NOMO-1 (cell line): ENCODE results near the gene LLGL1.

ENCODE experiments used
- DNase-seq, 2 experiments: peaks; one replicate each; lab custom pipeline; 2025; ENCODE audit not compliant: unreplicated experiment in 2 of 2; lab: John Stamatoyannopoulos, UW

The LLGL1 gene

GRCh38 chr17:18225121-18225641 lies at the start of gene LLGL1:
Gene LLGL1 (plus strand): TSS chr17:18225635. CDS start chr17:18225683, 48 bp downstream.
- peak; percentile 84 to 95 for DNase-seq

- peak; percentile 59 to 74 for DNase-seq
Observed at GRCh38 chr17:18176176-18176575, 49.3 kb upstream of the LLGL1 start.

DNA sequence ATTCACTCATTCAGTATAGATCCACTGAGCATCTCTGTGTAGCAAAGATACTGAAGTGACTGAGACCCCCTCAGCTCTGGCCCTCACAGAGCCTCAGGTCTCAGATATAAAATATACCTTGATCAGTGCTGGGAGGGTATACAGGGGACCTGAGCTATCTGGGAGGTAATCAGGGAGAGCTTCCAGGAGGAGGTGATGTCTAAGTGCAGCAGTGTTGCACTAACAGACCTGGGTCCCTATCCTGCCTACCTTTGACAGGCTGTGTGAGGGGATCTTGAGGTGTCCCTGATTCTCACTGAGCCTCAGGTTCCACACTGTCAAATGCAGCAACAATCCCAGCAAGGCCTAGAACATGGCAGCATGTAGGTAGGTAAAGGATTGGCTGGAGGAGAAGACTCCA lies 48.3 kb upstream of the LLGL1 start:
- no peak for DNase-seq

- no peak for DNase-seq
Observed at GRCh38 chr17:18177722-18178121, 47.7 kb upstream of the LLGL1 start.

GRCh38 chr17:18179196-18179595 lies 46.2 kb upstream of the LLGL1 start:
- no peak for DNase-seq

- DNase-seq = no peak
Observed at GRCh38 chr17:18179804-18180203, 45.6 kb upstream of the LLGL1 start.

DNA sequence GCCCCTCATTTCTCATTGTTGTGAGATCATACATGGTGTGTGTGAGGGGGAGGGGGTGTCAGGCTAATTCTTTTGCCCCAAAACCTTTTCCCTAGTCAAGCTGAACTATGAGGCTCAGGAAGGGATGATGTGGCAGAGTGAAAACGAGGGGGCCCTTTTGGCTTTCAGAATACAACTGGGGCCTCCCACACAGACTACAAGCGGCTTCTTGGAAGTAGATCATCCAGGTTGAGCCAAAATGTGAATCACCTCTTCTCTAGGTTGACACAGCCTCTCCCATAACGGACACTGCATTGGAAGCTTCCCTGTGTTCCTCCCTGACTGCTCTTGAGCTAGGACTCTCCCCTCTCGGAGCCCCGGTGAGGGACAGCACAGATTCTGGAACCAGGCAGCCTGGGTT lies 44.1 kb upstream of the LLGL1 start:
- DNase-seq = no peak

- DNase-seq = peak; percentile 9 to 55
Observed at GRCh38 chr17:18182110-18182977, 43.1 kb upstream of the LLGL1 start.

DNA sequence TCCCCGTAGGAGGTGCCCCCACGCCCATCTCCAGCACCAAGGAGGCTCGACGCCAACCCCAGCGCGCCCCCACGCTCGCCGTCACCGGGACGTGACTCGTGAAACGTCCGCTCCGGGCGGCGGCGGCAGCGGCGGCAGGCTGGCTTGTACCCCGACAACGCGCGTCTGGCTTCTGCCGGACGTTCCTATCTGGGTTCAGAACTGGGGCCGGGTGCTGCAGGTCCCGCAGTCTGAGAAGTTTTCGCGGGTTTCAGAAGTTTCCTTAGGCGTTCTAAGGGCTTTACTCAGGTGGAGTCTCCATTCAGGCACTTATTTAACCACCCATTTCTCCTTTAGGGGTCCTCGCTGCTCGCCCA lies 42.5 kb upstream of the LLGL1 start:
- DNase-seq = peak; percentile 85 to 86

- DNase-seq = peak; percentile 99
Observed at GRCh38 chr17:18183334-18184142, 41.9 kb upstream of the LLGL1 start, which contains the start of gene ALKBH5. Gene ALKBH5 (plus strand): TSS chr17:18183828. CDS start chr17:18184244, 416 bp downstream.

GRCh38 chr17:18184143-18185031 lies 41.0 kb upstream of the LLGL1 start:
- peak; percentile 15 to 25 for DNase-seq

DNA sequence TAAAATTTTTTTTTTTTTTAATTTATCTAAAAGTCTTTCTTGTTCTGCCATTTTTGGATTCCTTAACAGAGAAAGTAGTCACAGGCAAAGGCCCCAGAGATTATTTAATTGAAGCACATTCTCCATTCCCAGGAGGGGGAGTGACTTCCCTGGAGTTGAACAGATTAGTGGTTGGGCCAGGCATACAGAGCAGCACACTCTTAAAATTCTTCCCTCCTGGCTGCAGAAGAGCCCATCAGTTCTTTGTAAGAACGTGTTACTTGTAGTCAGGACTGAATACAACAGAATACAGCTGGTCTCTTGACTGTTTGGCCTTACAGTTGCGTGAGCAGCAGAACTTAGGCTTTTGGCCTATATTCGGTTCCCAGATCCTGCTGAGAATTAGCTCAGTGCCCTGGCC lies 40.0 kb upstream of the LLGL1 start:
- no peak for DNase-seq

GRCh38 chr17:18185832-18186626 lies 39.4 kb upstream of the LLGL1 start:
- DNase-seq = no peak

GRCh38 chr17:18186627-18186982 lies 38.8 kb upstream of the LLGL1 start:
- no peak for DNase-seq

GRCh38 chr17:18187226-18187625 lies 38.2 kb upstream of the LLGL1 start:
- DNase-seq = no peak

GRCh38 chr17:18187821-18188761 lies 37.3 kb upstream of the LLGL1 start:
- no peak for DNase-seq

DNA sequence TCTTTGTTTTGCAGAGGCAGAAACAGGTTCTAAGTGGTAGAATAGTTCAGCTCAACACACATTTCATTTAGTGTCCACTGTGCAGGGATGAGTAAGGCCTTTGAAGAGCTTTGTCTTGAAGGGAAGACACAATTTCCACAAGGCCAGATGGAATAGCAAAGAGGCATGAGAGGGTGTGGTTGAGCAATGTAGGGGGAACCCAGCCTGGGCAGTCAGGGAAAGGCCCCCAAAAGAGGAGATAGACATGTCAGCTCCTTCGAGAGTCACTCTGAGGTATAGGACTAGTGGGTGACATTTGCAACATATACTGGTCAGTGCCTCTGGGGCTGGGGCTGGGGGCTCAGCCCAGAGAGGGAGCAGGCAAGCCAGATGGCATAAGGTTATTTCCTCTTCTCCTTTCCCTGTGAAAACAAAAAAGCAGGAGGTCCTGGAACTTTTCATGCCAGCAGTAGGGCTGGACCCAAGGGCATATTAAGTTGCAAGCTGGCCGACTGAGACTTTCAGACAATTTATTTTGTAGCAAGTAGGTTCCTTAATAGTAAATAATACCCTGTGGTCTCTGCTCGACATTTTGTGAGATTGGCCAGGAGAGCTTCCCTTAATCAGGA lies 34.7 kb upstream of the LLGL1 start:
- DNase-seq = no peak

- DNase-seq = no peak
Observed at GRCh38 chr17:18191236-18191667, 34.2 kb upstream of the LLGL1 start.
